Adipose tissue (tissue), 3 donors: Measurements from ENCODE around the gene HBQ1. TPM values are rescaled to one million over a fixed set of nuclear protein-coding genes. Genes with fewer than 3 reads are reported as not detected.

Experiments
- polyA plus RNA-seq, 3 donors: library from polyadenylated mRNA; stranded (reverse); fragments of 200-250 nt; gene quantifications; one replicate each; pipeline ENCODE4 v1.2.3, GENCODE V29; 2013
- donor health status: healthy with polysubstance abuse.
- donor health status: Bipolar disorder and iron deficiency.
- donor health status: healthy.

HBQ1 gene
- polyA plus RNA-seq, 3 donors, result 0.40 TPM; not detected in 2

Other genes with a start within 250 kb of the HBQ1 start
- gene POLR3K, start 126.9 kb upstream of the HBQ1 start, polyA plus RNA-seq, result 10 to 100 TPM in 1 of 3 donors, 1 to 10 TPM in 2; 7.8 to 11.2 (median 9.8) TPM
- gene SNRNP25, start 126.6 kb upstream of the HBQ1 start, polyA plus RNA-seq, result 10 to 100 TPM; 12.7 to 30.4 (median 26.9) TPM
- gene RHBDF1, start 107.8 kb upstream of the HBQ1 start, polyA plus RNA-seq, result 10 to 100 TPM; 12.2 to 35.7 (median 33.0) TPM
- 10 to 100 TPM; 65.6 to 93.3 (median 72.0) TPM for gene MPG, start 102.2 kb upstream of the HBQ1 start, polyA plus RNA-seq
- gene NPRL3, start 41.8 kb upstream of the HBQ1 start, polyA plus RNA-seq, result 10 to 100 TPM; 14.5 to 21.0 (median 20.1) TPM
- gene HBZ, start 27.8 kb upstream of the HBQ1 start, polyA plus RNA-seq, result under 1 TPM in 2 of 3 donors, not detected in 1; 0.12 to 0.71 TPM
- 1 to 10 TPM in 1 of 3 donors, not detected in 2; 1.9 TPM for gene HBM, start 14.5 kb upstream of the HBQ1 start, polyA plus RNA-seq
- 100 to 1,000 TPM in 1 of 3 donors, 10 to 100 TPM in 2; 24.5 to 982 (median 57.9) TPM for gene HBA2, start 7.6 kb upstream of the HBQ1 start, polyA plus RNA-seq
- 100 to 1,000 TPM in 1 of 3 donors, 10 to 100 TPM in 1, 1 to 10 TPM in 1; 6.7 to 330 (median 28.5) TPM for gene HBA1, start 3.8 kb upstream of the HBQ1 start, polyA plus RNA-seq
- gene LUC7L, start 49.0 kb downstream of the HBQ1 start, polyA plus RNA-seq, result 10 to 100 TPM; 36.1 to 83.2 (median 36.3) TPM
- gene FAM234A, start 54.4 kb downstream of the HBQ1 start, polyA plus RNA-seq, result 100 to 1,000 TPM in 1 of 3 donors, 10 to 100 TPM in 2; 41.5 to 108 (median 59.5) TPM
- gene RGS11, start 95.5 kb downstream of the HBQ1 start, polyA plus RNA-seq, result 10 to 100 TPM in 2 of 3 donors, 1 to 10 TPM in 1; 7.2 to 26.4 (median 13.7) TPM
- 10 to 100 TPM in 1 of 3 donors, 1 to 10 TPM in 1, under 1 TPM in 1; 0.22 to 78.0 (median 4.1) TPM for gene ARHGDIG, start 100.1 kb downstream of the HBQ1 start, polyA plus RNA-seq
- gene PDIA2, start 102.7 kb downstream of the HBQ1 start, polyA plus RNA-seq, result 100 to 1,000 TPM in 1 of 3 donors, 1 to 10 TPM in 2; 2.1 to 836 (median 6.5) TPM
- gene AXIN1, start 172.3 kb downstream of the HBQ1 start, polyA plus RNA-seq, result 10 to 100 TPM; 11.8 to 18.4 (median 15.8) TPM
- 10 to 100 TPM; 36.6 to 75.1 (median 70.4) TPM for gene MRPL28, start 190.1 kb downstream of the HBQ1 start, polyA plus RNA-seq
- 10 to 100 TPM; 33.2 to 53.3 (median 47.0) TPM for gene PGAP6, start 201.5 kb downstream of the HBQ1 start, polyA plus RNA-seq
- 100 to 1,000 TPM in 2 of 3 donors, 10 to 100 TPM in 1; 30.1 to 223 (median 130) TPM for gene NME4, start 216.7 kb downstream of the HBQ1 start, polyA plus RNA-seq
- 10 to 100 TPM; 11.9 to 22.8 (median 20.2) TPM for gene DECR2, start 221.4 kb downstream of the HBQ1 start, polyA plus RNA-seq
- gene RAB11FIP3, start 245.2 kb downstream of the HBQ1 start, polyA plus RNA-seq, result 10 to 100 TPM; 20.7 to 27.3 (median 21.9) TPM